GM21786 (cell line): ENCODE data around the gene ALKBH7.
"Not testable (repeated sequence)": the region's sequence is repeated elsewhere in the genome, so short reads cannot be mapped to it uniquely, and the experiment has no call there.

ENCODE experiments used
- ATAC-seq: cut with Tn5 transposase; IDR thresholded peaks from one replicate; pipeline ENCODE4 v1.9.1; 2021; ENCODE audit not compliant: unreplicated experiment

ALKBH7 gene, protein sequence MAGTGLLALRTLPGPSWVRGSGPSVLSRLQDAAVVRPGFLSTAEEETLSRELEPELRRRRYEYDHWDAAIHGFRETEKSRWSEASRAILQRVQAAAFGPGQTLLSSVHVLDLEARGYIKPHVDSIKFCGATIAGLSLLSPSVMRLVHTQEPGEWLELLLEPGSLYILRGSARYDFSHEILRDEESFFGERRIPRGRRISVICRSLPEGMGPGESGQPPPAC

GRCh38 chr19:6372594-6373095 is at the start of gene ALKBH7:
ALKBH7 (plus strand) TSS chr19:6372794; CDS start chr19:6372821, 27 bp downstream.
- peak; percentile 82 for ATAC-seq

GRCh38 chr19:6324757-6325156 is 47.8 kb upstream of the ALKBH7 start:
- ATAC-seq: no peak

- ATAC-seq: no peak
These were observed 47.0 kb upstream of the ALKBH7 start for GRCh38 chr19:6325614-6326013.

DNA sequence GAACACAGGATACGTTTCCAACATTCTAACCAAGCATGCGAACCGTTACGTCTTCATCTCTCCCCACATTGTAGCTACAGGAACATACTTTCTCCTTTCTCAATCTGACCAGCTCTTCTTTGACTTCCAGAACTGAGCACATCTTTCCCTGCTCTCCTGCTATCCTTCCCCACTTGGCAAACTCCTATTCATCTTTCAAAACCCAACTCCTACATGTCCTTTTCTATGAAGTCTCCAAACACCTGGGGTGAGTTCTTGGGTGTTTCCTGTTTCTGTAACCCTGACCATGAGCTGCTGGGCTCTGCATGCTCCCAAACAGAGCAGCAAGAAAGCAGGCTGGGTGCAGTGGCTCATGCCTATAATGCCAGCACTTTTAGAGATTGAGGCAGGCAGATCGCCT is 45.8 kb upstream of the ALKBH7 start:
- no peak for ATAC-seq

DNA sequence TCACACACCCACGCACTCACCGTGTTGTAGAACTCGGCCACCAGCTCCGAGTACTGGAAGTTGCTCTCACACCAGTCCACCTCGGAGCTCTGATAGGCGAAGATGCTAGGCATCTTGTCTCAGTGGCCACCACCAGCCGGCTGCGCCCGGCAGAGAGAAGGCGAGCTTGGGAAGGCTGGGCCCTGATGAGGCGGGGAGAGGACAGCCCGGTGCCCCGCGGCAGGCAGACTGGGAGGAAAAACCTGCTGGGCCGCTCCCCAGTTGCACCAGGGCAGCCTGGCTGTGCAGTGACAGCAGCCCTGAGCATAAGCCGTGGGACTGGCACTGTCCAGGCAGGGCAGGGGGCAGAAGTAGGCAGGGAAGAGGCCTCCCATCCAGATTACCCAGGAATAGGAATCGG is 39.2 kb upstream of the ALKBH7 start, which contains the start of gene ACER1:
TSS of gene ACER1 (minus strand) at position 174 of the 400 bp plus-strand sequence. CDS start at position 113, 61 bp downstream.
- ATAC-seq: no peak

GRCh38 chr19:6334490-6335285 is 37.9 kb upstream of the ALKBH7 start:
- ATAC-seq: no peak

GRCh38 chr19:6340493-6341201 is 31.9 kb upstream of the ALKBH7 start:
- ATAC-seq: no peak

GRCh38 chr19:6343462-6343861 is 29.1 kb upstream of the ALKBH7 start:
- ATAC-seq: no peak

GRCh38 chr19:6349271-6349670 is 23.3 kb upstream of the ALKBH7 start:
- ATAC-seq: not testable (repeated sequence)

DNA sequence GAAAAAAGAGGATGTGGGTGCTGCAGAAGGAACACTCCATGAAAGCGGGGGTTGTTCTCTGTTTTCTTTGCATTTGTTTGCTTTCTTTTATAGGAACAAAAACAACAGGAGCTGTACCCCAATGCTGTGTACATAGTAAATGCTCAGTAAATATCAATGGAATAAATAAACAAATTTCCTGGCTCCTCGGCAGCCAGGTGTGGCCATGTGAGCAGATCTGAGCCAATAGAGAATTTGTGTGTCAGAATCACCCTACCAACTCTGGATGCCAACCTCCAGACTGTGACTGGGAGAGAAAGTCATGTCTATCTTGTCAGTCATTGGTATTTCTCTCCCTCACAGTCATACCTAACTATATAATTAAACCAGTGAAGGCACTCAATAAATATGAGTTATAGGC is 21.9 kb upstream of the ALKBH7 start:
- no peak for ATAC-seq

DNA sequence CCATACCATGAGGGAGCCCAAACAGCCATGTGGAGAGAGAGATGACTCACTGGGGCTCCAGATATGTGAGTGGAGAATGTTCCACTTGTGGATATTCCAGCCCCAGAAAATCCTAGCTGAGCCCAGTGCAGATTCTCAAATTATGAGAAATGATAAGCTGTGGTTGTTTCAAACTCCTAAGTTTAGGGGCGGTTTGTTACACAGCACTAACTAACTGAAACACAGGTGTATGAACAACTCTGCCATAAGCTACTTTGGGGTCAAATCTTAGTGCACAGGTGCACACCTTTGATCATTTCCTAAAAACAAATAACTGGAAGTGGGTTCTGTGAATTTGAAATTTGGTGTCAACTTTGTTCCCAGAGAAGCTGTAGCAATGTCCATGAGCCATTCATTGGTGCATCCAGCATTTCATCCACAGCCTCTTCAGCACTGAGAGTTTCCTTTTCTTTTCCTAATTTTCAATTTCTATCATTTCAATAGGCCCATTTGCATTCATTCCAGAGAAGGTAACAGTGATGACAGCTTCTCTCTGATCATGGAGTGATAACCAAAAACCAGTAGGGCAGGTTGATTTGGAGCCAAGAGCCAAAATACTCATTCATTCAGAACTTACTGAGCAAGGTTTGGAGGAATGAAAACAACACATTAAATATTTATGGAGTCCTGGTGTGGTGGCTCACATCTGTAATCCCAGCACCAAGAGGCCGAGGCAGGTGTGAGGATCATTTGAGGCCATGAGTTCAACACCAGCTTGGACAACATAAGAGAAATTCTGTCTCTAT is 20.0 kb upstream of the ALKBH7 start:
- no peak for ATAC-seq

- no peak for ATAC-seq
These were observed 18.4 kb upstream of the ALKBH7 start for GRCh38 chr19:6354098-6354674.

DNA sequence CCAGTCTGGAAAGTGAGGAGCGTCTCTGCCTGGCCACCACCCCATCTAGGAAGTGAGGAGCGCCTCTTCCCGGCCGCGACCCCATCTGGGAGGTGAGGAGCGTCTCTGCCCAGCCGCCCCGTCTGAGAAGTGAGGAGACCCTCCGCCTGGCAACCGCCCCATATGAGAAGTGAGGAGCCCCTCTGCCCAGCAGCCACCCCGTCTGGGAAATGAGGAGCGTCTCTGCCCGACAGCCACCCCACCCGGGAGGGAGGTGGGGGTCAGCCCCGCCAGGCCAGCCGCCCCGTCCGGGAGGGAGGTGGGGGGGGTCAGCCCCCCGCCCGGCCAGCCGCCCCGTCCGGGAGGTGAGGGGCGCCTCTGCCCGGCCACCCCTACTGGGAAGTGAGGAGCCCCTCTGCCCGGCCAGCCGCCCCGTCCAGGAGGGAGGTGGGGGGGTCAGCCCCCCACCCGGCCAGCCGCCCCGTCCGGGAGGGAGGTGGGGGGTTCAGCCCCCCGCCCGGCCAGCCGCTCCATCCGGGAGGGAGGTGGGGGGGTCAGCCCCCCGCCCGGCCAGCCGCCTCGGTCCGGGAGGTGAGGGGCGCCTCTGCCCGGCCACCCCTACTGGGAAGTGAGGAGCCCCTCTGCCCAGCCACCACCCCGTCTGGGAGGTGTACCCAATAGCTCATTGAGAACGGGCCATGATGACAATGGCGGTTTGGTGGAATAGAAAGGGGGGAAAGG is 17.1 kb upstream of the ALKBH7 start:
- ATAC-seq: not testable (repeated sequence)

GRCh38 chr19:6357174-6357573 is 15.4 kb upstream of the ALKBH7 start:
- ATAC-seq: no peak

DNA sequence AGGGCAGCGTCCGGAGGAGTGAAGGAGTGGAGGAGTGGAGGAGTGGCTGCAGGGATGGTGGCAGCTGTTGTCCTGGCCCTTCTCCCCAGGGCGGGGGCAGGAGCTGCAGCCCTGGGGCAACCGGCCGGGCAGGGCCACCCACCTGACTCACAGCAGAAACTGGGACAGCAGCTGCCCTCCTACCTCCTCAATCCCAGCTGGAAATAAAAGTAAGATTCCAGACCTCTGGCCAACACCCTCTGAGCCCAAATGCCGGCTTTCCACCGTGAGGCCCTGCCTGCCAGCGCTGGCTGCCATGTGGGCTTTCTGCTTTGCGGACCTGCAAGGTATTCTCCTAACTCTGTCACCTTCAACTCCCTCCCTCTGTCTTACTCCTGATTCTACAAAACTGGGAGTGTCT is 14.6 kb upstream of the ALKBH7 start:
- ATAC-seq: no peak

DNA sequence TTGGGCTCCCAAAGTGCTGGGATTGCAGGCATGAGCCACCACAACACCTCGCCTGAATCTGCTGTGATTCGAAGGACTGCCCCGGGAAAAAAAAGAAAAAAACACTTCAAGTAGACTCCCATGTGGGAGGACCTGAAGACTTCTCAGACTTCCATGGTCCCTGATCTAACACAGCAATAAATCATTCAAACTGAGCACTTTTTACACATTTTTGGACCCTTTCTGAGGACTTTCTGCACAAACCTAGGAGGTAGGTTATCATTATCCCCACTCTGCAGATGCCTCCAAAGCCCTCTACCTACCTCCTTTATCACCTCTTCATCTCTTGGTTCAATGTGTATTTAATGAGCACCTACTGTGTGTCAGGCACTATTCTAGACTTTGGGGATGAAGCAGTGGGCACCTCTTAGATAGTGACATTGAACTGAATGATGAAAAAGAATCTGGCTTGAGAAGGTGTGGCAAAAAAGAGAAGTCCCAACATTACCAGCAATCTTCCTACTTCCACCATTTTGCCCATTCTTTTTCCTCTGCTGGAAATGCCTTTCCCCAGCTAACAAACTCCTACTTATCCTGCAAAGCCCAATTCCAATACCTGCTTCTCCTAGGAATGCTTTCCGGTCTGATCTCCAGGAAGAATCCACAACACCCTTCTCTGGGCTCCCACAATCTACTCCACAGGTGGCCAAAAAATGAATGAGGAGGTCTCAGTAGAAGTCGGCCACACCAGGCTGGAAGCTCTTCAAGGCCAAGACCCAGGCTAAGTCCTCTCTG is 12.8 kb upstream of the ALKBH7 start:
- ATAC-seq: no peak

DNA sequence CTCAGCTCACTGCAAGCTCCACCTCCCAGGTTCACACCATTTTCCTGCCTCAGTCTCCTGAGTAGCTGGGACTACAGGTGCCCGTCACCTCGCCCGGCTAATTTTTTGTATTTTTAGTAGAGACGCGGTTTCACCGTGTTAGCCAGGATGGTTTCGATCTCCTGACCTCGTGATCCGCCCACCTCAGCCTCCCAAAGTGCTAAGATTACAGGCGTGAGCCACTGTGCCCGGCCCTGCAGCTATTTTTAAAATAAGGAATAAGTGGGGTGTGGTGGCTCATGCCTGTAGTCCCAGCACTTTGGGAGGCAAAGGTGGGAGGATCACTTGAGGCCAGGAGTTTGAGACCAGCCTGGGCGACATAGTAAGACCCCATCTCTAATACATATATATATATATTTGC is 12.1 kb upstream of the ALKBH7 start:
- ATAC-seq: not testable (repeated sequence)

DNA sequence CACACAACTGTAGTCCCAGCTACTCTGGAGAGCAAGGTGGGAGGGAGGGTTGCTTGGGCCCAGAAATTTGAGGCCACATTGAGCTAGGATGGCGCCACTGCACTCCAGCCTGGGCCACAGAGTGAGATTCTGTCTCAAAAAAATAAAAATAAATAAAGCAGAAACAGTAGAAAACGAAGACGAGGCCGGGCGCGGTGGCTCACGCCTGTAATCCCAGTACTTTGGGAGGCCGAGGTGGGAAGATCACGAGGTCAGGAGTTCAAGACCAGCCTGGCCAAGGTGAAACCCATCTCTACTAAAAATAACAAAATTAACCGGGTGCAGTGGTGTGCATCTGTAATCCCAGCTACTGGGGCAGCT is 11.8 kb upstream of the ALKBH7 start:
- ATAC-seq: not testable (repeated sequence)

DNA sequence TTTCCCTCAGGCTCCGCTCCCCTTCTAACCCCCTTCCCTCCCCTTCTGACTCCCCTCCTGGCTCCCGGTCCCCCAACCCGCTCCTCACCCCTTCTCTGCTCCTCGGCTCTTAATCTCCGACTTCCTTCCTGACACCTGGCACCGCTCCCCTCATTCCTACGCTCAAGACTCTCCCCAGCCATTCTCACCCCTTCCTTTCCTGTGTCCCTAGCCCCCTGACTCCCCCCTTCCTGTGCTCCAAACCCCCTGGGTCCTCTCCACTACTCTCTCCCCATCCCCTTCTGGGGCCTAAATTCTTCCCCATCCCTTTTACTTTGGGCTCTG is 10.6 kb upstream of the ALKBH7 start:
- ATAC-seq: no peak
